Stimulated activated CD4-positive, alpha-beta T cell treated with anti-CD3 and anti-CD28 coated beads, Interleukin-1b, Interleukin-23, amount 100 ng/mL, for 48 hours (primary cell): Measurements from ENCODE around the gene TMEM176B.

Source experiments
- DNase-seq: peaks from one replicate; pipeline ENCODE4 v3.0.0-alpha.2; 2020

Gene TMEM176B

DNA sequence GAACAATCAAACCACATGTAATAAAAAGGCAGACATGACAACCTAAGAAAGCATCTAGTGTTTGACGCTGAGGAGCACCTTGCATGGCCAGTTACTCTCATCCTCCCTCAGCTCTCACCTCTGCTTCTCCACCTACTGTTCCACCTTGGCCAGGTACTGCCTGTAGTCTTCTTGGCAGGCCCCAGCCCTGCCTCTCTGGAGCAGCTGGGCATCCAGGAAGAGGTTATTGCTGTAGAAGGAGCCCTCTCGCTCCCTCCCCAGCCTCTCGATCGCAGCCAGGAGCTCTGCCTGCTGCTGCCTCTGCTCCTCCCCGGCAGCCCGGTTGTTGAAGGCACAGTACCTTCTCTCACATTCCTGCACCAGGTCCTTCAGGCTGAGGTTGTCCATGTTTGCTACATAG, 53.2 kb downstream of the TMEM176B start:
- DNase-seq, result no peak

DNA sequence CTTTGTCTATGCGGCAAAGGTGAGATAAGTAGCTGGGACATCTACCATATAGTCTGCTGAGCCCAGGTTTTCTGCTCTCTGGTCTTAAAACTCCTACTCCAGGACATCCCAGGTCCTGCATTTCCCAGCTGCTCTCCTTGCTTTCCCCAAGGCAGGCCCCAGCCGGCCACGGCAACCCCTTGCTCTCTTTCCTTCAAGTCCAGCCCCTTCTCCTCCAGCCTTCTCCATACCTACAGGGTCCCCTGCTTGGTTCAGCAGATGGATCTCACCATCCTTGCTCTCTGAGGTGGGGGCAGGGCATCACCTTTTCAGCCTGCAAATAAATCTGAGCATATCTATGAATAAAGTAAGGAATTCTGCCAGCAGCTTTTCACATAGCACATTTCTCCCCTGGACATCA, 54.3 kb downstream of the TMEM176B start:
- no peak for DNase-seq

DNA sequence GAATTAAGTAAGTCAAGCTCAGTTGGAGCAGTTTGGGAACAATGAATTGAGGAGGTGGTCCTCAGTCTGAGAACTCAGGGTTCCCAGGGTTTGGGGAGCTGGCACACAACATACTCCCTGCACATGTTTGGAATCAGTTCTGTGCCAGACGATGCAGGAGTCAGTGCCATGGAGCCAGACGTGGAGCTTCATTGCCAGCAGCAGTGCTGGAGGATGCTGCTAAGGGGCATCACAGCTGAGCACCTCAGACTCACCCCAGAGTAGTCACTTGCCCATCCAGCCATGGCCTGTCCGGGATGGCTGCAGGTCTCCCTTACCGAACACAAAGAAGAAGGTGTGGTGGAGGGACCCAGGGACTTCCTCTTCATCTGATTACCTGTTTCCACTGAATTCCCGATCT, 55.1 kb downstream of the TMEM176B start:
- DNase-seq, result no peak

DNA sequence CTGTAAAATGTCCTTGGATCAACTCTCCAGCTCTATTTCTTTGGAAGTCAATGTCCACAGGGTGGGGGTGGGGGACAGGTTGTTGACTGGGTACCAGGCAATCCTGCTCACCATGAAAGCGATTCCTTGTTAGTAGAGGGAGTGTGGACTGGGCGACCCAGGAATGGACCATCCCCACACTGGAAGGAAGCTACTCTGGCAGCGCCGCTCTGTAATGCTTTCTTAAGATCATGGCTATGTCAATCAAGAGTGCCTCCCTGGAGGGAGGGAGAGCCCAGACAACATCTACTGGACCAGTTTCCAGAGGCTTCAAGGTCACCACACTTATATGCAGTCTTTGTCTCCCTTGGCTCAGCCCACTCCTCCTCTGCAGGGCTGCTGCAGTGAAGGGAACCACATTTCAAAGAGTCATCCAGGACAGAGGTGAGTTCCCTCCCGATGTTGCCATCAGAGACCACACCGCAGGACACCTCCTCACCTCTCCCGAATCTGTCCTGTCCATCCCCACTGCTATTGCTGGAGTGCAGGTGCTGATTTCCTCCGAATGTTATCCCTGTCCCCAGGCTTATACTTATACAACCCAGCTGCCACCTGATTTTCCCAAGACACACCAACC, 56.0 kb downstream of the TMEM176B start:
- no peak for DNase-seq

DNA sequence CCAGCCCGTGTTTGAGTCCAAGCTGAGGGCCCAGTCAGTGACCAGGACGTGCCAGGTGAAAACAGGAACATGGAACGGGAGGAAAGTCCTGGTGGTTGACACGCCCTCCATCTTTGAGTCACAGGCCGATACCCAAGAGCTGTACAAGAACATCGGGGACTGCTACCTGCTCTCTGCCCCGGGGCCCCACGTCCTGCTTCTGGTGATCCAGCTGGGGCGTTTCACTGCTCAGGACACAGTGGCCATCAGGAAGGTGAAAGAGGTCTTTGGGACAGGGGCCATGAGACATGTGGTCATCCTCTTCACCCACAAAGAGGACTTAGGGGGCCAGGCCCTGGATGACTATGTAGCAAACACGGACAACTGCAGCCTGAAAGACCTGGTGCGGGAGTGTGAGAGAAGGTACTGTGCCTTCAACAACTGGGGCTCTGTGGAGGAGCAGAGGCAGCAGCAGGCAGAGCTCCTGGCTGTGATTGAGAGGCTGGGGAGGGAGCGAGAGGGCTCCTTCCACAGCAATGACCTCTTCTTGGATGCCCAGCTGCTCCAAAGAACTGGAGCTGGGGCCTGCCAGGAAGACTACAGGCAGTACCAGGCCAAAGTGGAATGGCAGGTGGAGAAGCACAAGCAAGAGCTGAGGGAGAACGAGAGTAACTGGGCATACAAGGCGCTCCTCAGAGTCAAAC, 57.7 kb downstream of the TMEM176B start:
- DNase-seq, result no peak
